Activated CD4-positive, alpha-beta T cell treated with anti-CD3 and anti-CD28 coated beads, Interleukin-2, amount 50 U/mL, for 48 hours (primary cell): ENCODE data around the gene ENTPD8.

ENCODE experiments used
- DNase-seq, 2 experiments: peaks; one replicate each; pipeline ENCODE4 v3.0.0-alpha.2; 2020

The ENTPD8 gene

DNA sequence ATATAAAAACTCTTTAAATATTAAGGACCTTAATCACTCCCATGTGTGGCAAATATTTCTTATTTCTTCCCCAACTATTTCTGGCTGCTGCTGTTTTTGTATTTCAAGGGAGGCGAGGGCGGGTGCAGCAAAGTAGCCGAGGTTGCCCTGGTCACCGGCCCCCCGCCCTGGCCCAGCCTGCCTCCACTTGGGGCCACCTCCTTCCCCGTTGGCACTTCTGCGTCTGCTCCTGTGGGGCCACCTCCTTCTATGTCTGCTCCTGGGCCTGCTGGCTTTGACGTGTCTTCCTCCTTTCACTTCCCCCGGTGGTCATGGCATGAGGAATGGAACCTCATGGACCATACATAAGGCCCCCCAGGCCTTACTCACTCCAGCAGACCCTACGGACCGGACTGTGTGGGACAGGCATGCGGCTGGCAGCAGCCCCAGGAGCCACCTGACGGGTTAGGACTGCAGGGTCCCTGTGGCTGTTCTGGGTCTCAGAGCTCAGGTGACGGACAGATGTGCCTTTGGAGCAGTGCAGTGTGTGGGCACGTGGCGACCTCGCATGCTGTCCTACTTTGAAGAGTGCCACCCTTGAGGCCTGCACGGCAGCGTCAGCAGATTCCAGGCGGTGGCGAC, 5.8 kb upstream of the ENTPD8 start:
- DNase-seq, result no peak

DNA sequence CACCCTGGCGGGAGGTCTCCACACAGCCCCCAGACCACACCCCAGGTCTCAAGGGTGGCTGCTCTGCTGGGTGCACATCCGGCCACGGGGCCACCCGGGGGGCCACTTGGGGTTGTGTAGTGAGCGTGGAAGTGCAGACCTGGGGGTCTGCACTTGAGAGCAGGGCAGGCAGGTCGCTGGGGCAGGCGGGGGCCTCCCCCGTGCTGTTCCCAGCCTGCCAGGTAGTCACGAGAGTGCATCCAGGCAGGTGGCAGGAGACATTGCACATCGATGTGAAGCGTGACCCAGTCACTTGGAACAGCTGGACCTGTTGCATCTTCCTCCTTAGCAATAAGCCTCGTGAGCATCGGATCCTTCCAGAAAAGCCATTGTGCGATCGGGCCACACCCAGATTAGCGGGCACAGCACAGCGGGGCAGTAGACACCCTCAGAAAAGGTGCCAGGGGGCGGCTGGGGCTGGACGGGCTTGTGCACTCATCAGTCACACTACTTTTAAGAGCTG, 4.8 kb upstream of the ENTPD8 start:
- no peak for DNase-seq

GRCh38 chr9:137445275-137445807, 4.2 kb upstream of the ENTPD8 start:
- DNase-seq, result peak; percentile 91 to 92

- DNase-seq, result no peak
Observed at GRCh38 chr9:137444106-137444790, 3.1 kb upstream of the ENTPD8 start.

- no peak for DNase-seq
Observed at GRCh38 chr9:137441935-137442321, 771 bp upstream of the ENTPD8 start.

DNA sequence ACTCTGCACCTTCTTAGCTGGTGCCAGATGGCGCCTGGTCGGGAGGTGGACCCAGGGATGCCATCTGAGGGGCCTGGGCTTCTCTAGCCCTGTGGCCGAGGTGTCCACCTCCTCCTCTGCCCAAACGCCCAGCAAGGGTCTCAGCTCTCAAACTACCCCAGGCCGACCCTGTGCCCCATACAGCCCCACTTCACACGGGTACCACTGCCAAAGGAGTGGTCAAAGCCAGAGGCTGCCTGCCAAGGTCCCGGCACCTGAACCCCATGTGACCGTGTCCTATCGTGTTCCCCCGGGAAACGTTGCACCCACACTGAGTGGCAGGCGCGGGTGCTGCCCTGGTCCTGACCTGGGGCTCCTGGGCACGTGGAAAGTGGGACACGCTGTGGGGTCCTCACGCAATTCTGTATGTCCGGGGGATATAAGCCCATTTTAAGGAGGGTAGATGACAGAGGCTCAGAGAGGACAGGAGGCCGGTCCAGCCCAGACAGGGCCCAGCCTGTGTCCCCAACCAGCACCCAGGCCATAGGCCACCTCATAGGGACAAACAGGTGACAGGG, 1.9 kb downstream of the ENTPD8 start:
- DNase-seq, result no peak

GRCh38 chr9:137438591-137439157, 2.5 kb downstream of the ENTPD8 start:
- no peak for DNase-seq

GRCh38 chr9:137437691-137438590, 3.2 kb downstream of the ENTPD8 start:
- DNase-seq, result no peak

DNA sequence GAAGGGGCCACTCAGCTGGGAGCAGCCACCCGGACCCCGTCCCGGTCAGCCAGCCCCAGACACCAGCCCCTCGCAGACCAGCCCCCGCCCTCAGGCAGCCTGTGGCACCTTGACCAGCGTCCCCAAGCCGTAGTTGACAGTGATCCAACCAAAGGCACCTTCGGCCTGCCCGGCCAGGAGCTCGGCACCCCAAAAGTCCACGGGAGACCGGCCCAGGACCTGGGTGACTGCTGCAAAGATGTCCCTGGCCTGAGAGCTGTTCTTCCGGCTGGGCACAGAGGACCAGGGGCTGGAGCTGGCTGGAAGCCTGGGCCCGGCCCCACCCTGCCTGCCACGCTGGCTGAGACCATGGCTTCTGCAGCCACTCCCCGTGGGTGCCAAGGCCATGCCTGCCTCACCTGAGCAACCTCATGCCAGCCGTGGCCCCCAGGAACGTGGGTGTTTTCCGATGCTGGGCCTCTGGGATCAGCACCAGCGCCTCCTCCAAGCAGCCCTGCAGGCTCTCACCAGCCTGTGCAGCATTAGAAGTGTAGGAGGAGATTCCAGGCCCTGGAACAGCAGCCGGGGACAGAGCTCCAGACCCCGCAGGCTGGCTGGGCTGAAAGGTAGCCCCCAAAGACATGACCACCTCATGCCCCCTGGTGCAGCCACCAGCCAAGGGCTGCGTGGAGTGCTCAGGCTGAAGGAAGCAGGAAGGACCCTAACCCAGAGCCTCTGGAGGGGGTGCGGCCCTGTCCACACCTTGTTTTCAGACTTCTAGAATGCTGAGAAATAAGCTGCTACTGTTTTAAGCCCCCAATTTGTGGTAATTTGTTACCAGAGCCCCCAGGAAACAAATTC, 4.2 kb downstream of the ENTPD8 start:
- no peak for DNase-seq

DNA sequence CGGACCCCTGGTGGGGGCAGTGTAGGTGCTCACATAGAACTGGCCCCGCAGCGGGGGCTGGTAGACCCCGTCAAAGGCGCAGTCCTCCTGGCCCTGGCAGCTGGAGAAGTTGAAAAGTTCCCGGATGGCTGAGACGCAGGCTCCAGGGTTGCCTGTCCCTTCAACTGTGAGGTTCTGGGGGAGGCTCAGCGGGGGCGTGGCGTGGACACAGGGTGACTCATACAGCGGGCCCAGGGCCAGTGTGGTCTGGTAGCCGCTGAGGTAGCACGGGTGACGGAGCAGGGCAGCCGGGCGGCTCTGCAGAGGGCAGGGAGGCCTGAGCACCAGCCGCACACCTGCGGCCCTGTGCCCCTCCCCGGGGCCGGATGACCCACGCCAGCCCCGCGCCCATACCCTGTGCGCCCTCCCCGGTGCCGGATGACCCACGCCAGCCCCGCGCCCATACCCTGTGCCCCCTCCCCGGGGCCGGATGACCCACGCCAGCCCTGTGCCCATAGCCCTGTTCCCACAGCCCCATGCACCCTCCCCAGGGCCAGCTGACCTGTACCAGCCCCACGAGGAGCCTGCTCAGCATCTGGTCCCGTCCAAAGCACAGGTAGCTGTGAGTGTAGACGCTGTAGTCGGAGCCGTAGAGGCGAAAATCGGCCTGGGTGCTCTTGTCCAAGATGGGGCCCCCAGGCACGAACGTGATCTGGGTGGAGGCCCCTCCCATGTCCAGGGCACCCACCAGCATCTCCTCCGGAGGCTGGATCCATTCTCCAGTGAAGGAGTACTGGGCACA, 5.0 kb downstream of the ENTPD8 start:
- no peak for DNase-seq

DNA sequence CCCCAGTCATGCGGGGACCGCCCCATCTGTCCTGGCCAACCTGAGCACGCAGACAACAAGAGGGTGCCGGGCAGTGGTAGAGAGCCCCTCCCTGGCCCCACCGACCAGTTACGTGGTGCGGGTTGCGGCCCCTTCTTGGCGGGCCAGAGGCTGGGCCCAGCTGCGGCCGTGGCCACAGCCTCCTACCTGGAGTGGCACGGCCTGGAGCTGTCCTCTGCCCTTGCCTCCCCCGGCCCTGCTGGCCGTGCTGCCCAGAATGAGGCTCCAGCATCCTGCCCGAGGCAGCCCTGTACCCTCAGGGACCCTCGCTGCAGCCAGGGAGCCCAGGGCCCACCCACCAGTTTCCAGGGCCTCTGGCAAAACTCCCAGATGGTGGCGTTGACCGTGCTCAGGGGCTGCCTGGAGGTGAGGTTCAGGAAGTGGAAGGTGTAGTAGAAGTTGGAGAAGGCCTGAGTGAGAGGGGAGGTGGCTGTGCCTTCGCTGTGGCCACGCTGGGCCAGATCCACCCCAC, 5.7 kb downstream of the ENTPD8 start:
- no peak for DNase-seq

DNA sequence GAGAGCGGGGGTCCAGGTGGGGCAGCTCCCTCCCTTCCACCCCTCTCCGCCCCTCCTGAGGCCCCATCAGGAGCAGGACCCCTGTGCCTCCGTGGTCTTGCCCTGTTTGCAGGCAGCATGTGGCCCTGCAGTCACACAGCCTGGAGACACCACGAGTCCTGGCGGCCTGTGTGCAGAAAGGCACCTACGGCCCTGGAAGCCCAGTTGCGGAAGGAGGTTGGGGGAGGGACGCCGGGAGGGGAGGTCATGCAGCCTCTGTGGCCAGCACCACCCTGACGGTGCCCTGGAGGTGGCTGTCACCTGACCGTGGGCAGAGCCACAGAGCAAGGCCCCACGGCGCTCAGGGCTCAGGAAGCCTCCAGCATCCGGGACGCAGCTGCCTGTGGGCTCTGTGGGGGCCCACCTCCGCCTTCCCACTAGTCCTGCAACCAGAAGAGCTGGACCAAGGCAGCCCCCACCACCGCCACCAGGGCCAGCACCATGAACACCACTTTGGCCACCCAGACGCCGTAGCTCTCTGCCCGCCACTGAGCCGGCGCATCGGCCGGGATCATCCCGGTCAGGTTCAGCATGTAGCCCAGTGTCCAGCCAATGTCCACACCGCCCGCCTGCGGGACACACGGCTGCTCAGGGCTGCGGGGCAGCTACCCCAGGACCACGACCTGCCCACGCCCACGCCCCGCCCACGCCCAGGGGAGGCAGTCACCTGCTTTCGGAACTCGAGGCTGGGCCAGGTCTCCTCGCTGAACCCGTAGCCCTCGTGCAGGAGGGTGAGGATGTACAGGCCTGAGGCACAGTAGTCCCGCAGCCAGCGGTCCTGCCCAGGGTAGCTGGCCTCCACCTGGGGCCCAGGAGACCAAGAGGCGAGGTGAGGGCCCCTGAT, 6.4 kb downstream of the ENTPD8 start:
- no peak for DNase-seq

DNA sequence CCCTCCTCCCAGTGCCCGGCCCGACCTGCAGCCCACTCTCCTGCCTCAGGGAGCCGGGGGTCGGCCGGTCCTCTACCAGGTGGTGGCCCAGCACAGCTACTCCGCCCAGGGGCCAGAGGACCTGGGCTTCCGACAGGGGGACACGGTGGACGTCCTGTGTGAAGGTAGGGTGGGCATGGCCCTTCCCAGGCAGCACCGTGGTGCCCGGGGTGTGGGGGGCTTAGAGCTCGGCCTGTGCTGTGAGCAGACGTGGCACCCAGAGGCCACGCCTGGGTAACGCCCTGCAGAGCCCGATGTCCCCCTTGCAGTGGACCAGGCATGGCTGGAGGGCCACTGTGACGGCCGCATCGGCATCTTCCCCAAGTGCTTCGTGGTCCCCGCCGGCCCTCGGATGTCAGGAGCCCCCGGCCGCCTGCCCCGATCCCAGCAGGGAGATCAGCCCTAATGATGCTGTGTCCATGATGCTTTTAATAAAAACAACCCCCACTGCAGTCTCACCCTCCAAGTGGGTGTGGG, 7.2 kb downstream of the ENTPD8 start:
- DNase-seq, result no peak

DNA sequence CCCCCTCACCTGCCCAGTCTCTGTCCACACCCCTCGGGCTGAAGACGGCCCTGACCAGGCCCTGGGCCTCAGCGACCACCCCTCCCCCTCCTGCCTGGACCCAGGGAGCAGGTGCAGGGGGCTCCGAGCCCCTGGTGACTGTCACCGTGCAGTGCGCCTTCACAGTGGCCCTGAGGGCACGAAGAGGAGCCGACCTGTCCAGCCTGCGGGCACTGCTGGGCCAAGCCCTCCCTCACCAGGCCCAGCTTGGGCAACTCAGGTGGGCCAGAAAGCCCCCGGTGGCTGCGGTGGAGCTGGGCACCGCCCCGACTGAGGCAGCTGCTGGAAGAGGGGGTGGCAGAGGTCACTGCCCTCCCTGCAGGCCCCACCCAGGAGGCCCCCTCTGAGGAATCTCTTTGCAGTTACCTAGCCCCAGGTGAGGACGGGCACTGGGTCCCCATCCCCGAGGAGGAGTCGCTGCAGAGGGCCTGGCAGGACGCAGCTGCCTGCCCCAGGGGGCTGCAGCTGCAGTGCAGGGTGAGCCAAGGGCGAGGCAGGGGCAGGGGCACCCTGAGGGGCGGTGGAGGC, 7.7 kb downstream of the ENTPD8 start:
- DNase-seq, result no peak

- DNase-seq, result no peak
Observed at GRCh38 chr9:137432687-137433348, 8.3 kb downstream of the ENTPD8 start.

DNA sequence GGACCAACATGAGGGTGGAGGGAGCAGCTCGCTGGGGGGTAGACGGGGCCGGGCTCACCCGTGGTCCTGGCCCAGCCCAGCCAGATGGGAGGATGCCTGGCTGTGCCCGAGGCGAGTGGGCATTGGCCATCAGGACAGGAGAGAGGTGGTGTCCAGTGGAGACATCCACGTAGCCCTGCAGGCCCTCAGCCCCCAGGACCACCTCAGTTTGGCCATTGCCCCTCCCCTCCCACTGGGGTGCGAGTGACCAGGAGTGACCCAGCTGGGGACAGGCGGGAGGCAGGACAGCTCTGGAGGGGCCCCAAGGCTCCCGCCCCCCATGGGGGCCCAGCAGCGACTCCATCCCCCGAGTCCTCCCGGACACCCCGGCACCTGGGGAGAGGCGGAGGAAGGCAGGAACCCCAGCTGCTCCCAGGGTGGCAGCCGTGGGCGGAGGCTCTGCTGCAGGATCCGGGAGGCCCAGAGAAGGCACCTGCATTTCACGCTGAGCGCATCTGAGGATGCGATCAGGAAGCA, 9.7 kb downstream of the ENTPD8 start:
- no peak for DNase-seq

GRCh38 chr9:137430723-137431415, 10.3 kb downstream of the ENTPD8 start:
- no peak for DNase-seq
